CD4-positive, alpha-beta T cell treated with Interleukin-17A for 1 hour (primary cell): ENCODE data around the gene OR6K6.

Source experiments
- DNase-seq: peaks from one replicate; pipeline ENCODE4 v3.0.0-alpha.2; 2020

Gene OR6K6

GRCh38 chr1:158803678-158804077, 49.2 kb downstream of the OR6K6 start:
- no peak for DNase-seq
